Epidermal melanocyte (primary cell): ENCODE measurements around the gene REL.
"Not testable (repeated sequence)": the region's sequence is repeated elsewhere in the genome, so short reads cannot be mapped to it uniquely, and the experiment has no call there.

ENCODE experiments used
- DNase-seq: peaks from one replicate; pipeline ENCODE4 v3.0.0; 2011; ENCODE audit warnings: low spot score; ENCODE audit not compliant: insufficient read length

The REL gene

GRCh38 chr2:60867848-60868247 lies 13.5 kb upstream of the REL start:
- no peak for DNase-seq

- DNase-seq, result no peak
Observed at GRCh38 chr2:60868589-60869273, 12.6 kb upstream of the REL start.

DNA sequence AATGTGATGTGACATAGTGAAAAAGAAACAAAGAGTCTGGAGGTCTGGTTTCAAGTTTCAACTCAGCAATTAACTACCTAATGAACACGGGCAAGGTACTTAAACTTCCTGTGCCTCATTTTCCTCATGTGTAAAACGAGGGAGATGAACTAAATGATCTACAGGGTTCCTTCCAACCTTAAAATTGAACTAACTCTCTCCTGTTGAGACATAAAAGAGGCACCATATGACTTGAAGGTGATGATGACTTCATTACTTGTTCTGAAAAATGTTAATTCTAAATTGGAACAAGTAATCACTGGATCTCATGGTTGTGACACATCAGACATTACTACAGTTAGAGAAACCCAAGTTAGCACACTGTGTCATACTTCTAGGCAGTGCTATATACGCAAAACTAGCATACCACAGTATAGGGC lies 8.9 kb upstream of the REL start:
- no peak for DNase-seq

GRCh38 chr2:60873381-60873780 lies 8.0 kb upstream of the REL start:
- no peak for DNase-seq

- no peak for DNase-seq
Observed at GRCh38 chr2:60875520-60875919, 5.9 kb upstream of the REL start.

DNA sequence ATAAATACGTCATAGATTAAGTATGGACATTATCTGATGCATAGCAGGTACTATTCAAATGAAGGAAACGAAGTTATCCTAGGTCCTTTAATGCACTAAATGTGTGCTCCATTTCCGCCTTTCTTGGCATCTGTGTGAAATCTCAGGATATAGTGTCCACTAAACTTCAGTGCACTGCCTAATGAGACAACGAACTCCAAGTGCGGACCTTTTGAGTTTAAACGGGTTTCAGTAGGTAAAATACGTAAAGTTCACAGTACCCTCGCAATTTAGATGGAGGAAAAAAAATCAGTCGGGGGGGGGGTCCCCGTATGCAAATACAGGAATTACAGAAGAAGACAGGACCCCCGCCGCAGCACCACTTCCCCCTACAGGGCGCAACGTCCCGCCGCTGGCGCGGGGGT lies 729 bp upstream of the REL start:
- no peak for DNase-seq

GRCh38 chr2:60882971-60883753 lies 1.8 kb downstream of the REL start:
- DNase-seq, result no peak

DNA sequence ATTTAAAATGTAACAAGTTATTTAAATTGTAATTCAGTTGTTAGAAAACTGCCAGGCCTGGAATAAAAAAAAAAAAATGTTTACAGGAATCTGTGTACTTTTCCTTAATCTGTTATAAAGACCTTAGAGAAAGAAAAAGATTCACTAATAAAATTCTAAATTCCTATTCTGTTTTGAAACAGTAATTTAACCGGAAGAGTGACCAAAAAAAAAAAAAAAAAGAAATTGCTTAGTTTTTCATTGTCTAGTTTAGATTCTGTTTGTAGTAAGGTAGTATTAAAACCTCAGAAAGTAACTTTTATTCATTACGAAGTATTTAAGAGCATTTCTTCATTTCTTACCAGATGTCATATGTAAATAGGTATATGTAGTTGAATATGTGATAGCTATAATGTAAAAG lies 2.5 kb downstream of the REL start:
- DNase-seq, result no peak

GRCh38 chr2:60884800-60885199 lies 3.4 kb downstream of the REL start:
- no peak for DNase-seq

DNA sequence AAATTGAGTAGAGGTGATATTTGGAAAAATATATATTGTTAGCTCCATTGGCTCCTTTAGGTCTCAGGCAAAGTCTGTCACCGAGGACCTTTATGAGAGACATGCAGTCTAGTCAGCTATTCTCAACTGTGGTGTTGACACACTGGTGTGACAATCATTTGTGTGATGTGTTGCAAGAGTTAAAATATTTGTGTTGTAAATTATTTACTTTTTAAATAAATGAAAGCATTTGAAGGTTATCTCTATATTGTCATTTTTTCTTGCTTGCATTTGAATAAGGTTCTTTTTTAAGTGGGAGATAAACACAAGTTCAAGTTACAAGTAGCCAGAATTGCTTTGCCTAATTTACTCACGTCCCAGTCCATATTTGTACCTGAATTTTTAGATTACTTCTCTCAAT lies 4.3 kb downstream of the REL start:
- no peak for DNase-seq

DNA sequence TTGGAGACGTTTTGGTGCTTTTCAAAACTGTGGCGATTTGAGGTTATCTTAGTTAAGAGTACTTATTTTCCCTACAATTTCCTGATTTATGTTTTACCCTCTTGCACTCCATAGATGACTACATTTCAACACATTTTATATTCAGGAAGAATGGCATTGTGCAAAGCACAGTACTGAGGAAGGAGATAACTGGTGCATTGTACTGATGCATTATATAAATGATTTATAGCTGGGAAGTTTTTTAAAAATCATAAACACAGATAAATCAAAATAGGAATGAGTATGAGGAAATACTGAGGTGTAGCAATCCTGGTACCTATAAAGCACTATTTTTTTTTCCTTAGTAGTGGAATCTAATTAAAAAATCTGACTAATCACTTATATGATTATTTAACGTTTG lies 5.6 kb downstream of the REL start:
- DNase-seq, result no peak

- DNase-seq, result no peak
Observed at GRCh38 chr2:60888853-60889252, 7.5 kb downstream of the REL start.

- DNase-seq, result not testable (repeated sequence)
Observed at GRCh38 chr2:60889581-60890392, 8.4 kb downstream of the REL start.

- DNase-seq, result no peak
Observed at GRCh38 chr2:60890393-60890707, 9.0 kb downstream of the REL start.

DNA sequence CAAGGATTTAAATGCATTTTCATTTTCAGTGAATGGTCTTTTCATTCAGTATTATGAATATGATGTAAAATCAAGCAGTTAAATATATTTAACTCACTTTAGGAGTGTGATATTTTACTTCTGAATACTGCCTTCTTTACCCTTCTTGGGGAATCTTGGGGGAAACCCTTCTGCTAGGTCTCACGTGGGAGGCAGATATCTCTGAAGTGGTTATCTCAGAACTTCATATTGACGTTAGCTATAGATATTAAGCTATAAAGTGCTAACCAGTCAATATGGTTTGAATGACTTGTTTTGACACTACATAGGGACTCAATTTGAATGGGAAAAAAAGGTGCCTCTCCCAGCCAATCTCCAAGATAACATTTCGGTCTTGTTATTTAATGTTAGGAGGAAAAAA lies 9.8 kb downstream of the REL start:
- no peak for DNase-seq

GRCh38 chr2:60898567-60898966 lies 17.2 kb downstream of the REL start:
- DNase-seq, result no peak

DNA sequence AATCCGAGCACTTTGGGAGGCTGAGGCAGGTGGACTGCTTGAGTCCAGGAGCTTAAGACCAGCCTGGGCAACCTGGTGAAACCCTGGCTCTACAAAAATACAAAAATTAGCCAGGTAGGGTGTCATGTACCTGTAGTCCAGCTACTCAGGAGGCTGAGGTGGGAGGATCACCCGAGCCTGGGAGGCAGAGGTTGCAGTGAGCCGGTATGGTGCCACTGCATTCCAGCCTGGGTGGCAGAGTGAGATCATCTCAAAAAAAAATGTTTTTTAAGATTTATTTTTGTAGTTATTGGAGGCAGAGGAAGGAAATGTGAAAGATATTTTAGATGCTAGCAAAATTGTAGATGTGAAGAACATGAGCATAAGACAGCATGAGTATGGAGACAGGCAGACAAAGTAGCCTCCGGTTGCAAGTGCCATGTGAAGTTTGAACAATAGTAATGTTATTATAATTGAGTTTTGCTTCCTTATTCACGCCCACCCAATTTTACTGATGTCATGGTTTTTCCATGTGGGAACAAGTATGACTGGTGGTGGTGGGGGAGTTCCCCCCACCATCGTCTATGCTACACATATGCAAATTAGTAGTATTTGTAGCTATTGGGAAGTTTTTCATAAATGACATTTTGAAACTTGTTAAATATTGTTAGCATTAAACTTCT lies 18.0 kb downstream of the REL start:
- no peak for DNase-seq

GRCh38 chr2:60899892-60900249 lies 18.5 kb downstream of the REL start:
- no peak for DNase-seq

- DNase-seq, result not testable (repeated sequence)
Observed at GRCh38 chr2:60901296-60901695, 19.9 kb downstream of the REL start.

GRCh38 chr2:60905867-60906266 lies 24.5 kb downstream of the REL start:
- DNase-seq, result not testable (repeated sequence)

- no peak for DNase-seq
Observed at GRCh38 chr2:60906395-60906794, 25.0 kb downstream of the REL start.

DNA sequence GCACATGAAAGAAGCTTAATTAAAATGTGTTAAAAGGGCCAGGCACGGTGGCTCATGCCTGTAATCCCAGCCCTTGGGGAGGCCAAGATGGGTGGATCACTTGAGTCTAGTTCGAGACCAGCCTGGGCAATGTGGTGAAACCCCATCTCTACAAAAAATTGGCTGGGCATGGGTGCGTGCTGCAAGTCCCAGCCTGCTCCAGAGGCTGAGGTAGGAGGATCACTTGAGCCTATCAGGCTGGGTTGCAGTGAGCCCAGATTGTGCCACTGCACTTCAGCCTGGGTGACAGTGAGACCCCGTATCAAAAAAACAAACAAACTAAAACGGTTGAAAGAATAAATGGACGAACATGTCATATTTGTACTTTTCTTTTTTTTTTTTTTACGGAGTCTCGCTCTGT lies 26.0 kb downstream of the REL start:
- no peak for DNase-seq
